ENCODE data around the gene GLA. TPM values are rescaled to one million over a fixed set of nuclear protein-coding genes. Genes with fewer than 3 reads are reported as not detected.

Gene GLA
- total RNA-seq, 1 donor from 2014 or later, result 39.5 TPM

GRCh38 chrX:101442085-101442484 lies 34.4 kb upstream of the GLA start:
- no peak for DNase-seq (ENCODE audit: extremely low spot score, unreplicated experiment)
- Mint-ChIP-seq H3K4me3 (no peak overlapping the region), H3K4me1 (ENCODE audit: unreplicated experiment) (no peaks in the 10 kb centered on the region), H3K9me3 (no peaks in the 10 kb centered on the region), H3K36me3 (peaks cover 31% of the 10 kb centered on the region), H3K27me3 (no peaks in the 10 kb centered on the region), H3K27ac (no peak overlapping the region)
- no peak for TF ChIP-seq CTCF (conservative IDR thresholded peaks at IDR 0.05)

GRCh38 chrX:101430457-101431078 lies 22.8 kb upstream of the GLA start:
- H3K36me3 Mint-ChIP-seq, result peaks cover 20% of the 10 kb centered on the region

GRCh38 chrX:101429934-101430333 lies 22.2 kb upstream of the GLA start:
- no peak overlapping the region for H3K27ac Mint-ChIP-seq
- H3K27me3 Mint-ChIP-seq, result no peaks in the 10 kb centered on the region
- no peaks in the 10 kb centered on the region for H3K4me1 Mint-ChIP-seq (ENCODE audit: unreplicated experiment)
- DNase-seq (ENCODE audit: extremely low spot score, unreplicated experiment), result no peak
- H3K36me3 Mint-ChIP-seq, result peaks cover 22% of the 10 kb centered on the region
- no peak for TF ChIP-seq CTCF (conservative IDR thresholded peaks at IDR 0.05)
- no peak overlapping the region for H3K4me3 Mint-ChIP-seq
- no peaks in the 10 kb centered on the region for H3K9me3 Mint-ChIP-seq

More at GRCh38 chrX:101430457-101431078, 22.8 kb upstream of the GLA start:
- no peak overlapping the region for H3K27ac Mint-ChIP-seq
- DNase-seq (ENCODE audit: extremely low spot score, unreplicated experiment), result no peak
- no peaks in the 10 kb centered on the region for H3K9me3 Mint-ChIP-seq
- TF ChIP-seq CTCF (conservative IDR thresholded peaks at IDR 0.05), result no peak
- no peaks in the 10 kb centered on the region for H3K4me1 Mint-ChIP-seq (ENCODE audit: unreplicated experiment)
- H3K27me3 Mint-ChIP-seq, result no peaks in the 10 kb centered on the region
- no peak overlapping the region for H3K4me3 Mint-ChIP-seq

- TF ChIP-seq CTCF (conservative IDR thresholded peaks at IDR 0.05), result no peak
- no peaks in the 10 kb centered on the region for H3K4me1 Mint-ChIP-seq (ENCODE audit: unreplicated experiment)
- peaks cover 27% of the 10 kb centered on the region for H3K36me3 Mint-ChIP-seq
- no peak overlapping the region for H3K4me3 Mint-ChIP-seq
- H3K27ac Mint-ChIP-seq, result no peak overlapping the region
- no peaks in the 10 kb centered on the region for H3K27me3 Mint-ChIP-seq
- DNase-seq (ENCODE audit: extremely low spot score, unreplicated experiment), result no peak
- no peaks in the 10 kb centered on the region for H3K9me3 Mint-ChIP-seq
Measured at GRCh38 chrX:101427954-101428353, 20.2 kb upstream of the GLA start.

- peak overlapping the region; percentile 85 for H3K27ac Mint-ChIP-seq
- no peak for DNase-seq (ENCODE audit: extremely low spot score, unreplicated experiment)
- no peaks in the 10 kb centered on the region for H3K27me3 Mint-ChIP-seq
- H3K36me3 Mint-ChIP-seq, result peaks cover 4% of the 10 kb centered on the region
- no peaks in the 10 kb centered on the region for H3K9me3 Mint-ChIP-seq
- H3K4me1 Mint-ChIP-seq (ENCODE audit: unreplicated experiment), result peaks cover 20% of the 10 kb centered on the region
- H3K4me3 Mint-ChIP-seq, result peak overlapping the region; percentile 93
- TF ChIP-seq CTCF (conservative IDR thresholded peaks at IDR 0.05), result no peak
Measured at GRCh38 chrX:101419489-101419888, 11.8 kb upstream of the GLA start.

Data from type B pancreatic cell (in vitro differentiated cells).